Stimulated activated CD8-positive, alpha-beta memory T cell treated with anti-CD3 and anti-CD28 coated beads, Interleukin-12 subunit alpha, Interleukin-12 subunit beta, amount 100 ng/mL, for 24 hours (primary cell): Measurements from ENCODE around the gene TAF11L12.
"Not testable (repeated sequence)": the region's sequence is repeated elsewhere in the genome, so short reads cannot be mapped to it uniquely, and the experiment has no call there.

Experiments used
- DNase-seq: peaks from one replicate; pipeline ENCODE4 v3.0.0-alpha.2; 2020; ENCODE audit errors: extremely low read depth

TAF11L12 gene

DNA sequence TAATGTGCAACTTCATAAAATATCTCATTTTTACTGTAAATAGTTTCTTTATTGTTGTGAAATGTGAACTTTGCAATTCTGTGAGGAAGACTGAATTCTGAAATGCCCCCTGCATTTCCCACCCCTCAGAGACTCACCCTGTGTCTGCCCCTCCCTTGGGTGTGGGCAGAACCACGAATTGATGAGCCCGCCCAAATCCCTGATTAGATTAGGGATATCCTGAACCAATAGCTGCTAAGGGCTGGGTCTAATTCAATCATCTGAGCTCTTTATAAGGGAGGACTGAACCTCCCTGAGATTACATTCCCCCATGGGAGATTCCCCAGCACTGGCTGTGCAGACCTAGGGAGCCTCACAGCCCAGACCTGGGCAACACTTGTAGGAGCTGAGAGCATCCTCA lies at the start of gene TAF11L12:
TSS of gene TAF11L12 (plus strand) at position 301 of the 400 bp plus-strand sequence.
- DNase-seq: not testable (repeated sequence)

DNA sequence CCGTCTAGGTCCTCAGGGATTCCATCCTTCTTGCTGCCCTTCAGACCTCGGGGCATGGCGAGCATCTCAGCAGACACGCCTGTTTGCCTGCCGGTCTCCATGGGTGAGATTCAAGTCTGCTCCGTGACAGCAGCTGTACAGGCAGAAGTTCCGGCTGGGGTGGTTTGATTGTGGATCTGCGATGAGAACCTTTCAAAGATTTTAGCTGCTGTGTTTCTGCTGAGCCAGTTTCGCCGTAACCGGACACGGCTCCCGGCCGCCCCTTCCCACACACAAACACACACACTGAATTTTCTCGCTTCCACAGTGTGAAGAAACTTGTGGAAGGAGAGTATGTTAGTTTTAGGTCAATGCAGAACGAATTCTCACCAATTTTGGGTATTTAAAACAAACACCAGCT lies 24.5 kb upstream of the TAF11L12 start, which contains the start of gene TAF11L7:
TSS of gene TAF11L7 (minus strand) at position 101 of the 400 bp plus-strand sequence.
- not testable (repeated sequence) for DNase-seq

DNA sequence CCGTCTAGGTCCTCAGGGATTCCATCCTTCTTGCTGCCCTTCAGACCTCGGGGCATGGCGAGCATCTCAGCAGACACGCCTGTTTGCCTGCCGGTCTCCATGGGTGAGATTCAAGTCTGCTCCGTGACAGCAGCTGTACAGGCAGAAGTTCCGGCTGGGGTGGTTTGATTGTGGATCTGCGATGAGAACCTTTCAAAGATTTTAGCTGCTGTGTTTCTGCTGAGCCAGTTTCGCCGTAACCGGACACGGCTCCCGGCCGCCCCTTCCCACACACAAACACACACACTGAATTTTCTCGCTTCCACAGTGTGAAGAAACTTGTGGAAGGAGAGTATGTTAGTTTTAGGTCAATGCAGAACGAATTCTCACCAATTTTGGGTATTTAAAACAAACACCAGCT lies 19.3 kb upstream of the TAF11L12 start, which contains the start of gene TAF11L8:
TSS of gene TAF11L8 (minus strand) at position 101 of the 400 bp plus-strand sequence.
- DNase-seq: not testable (repeated sequence)

DNA sequence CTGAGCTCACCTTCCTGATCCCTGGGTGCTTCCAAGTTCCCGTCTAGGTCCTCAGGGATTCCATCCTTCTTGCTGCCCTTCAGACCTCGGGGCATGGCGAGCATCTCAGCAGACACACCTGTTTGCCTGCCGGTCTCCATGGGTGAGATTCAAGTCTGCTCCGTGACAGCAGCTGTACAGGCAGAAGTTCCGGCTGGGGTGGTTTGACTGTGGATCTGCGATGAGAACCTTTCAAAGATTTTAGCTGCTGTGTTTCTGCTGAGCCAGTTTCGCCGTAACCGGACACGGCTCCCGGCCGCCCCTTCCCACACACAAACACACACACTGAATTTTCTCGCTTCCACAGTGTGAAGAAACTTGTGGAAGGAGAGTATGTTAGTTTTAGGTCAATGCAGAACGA lies 15.9 kb upstream of the TAF11L12 start, which contains the start of gene TAF11L9:
TSS of gene TAF11L9 (minus strand) at position 140 of the 400 bp plus-strand sequence.
- not testable (repeated sequence) for DNase-seq

DNA sequence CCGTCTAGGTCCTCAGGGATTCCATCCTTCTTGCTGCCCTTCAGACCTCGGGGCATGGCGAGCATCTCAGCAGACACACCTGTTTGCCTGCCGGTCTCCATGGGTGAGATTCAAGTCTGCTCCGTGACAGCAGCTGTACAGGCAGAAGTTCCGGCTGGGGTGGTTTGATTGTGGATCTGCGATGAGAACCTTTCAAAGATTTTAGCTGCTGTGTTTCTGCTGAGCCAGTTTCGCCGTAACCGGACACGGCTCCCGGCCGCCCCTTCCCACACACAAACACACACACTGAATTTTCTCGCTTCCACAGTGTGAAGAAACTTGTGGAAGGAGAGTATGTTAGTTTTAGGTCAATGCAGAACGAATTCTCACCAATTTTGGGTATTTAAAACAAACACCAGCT lies 12.5 kb upstream of the TAF11L12 start, which contains the start of gene TAF11L10:
TSS of gene TAF11L10 (minus strand) at position 101 of the 400 bp plus-strand sequence.
- DNase-seq: not testable (repeated sequence)

DNA sequence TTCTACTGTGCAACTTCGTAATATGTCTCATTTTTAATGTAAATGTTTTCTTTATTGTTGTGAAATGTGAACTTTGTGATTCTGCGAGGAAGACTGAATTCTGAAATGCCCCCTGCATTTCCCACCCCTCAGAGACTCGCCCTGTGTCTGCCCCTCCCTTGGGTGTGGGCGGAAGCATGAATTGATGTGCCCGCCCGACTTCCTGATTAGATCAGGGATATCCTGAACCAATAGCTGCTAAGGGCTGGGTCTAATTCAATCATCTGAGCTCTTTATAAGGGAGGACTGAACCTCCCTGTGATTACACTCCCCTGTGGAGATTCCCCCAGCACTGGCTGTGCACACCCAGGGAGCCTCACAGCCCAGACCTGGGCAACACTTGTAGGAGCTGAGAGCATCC lies 6.3 kb upstream of the TAF11L12 start, which contains the start of gene TAF11L11:
TSS of gene TAF11L11 (plus strand) at position 304 of the 400 bp plus-strand sequence.
- not testable (repeated sequence) for DNase-seq

DNA sequence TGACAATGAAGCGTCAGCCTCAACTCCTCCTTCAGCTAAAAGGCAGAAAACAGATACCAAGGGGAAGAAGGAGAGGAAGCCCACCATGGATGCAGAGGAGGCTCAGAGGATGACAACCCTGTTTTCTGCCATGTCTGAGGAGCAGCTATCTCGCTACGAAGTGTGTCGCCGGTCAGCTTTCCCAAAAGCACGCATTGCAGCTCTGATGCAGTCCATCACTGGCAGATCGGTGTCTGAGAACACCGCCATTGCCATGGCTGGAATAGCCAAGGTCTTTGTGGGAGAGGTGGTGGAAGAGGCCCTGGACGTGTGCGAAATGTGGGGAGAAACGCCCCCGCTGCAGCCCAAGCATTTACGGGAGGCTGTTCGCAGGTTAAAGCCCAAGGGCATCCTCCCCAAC lies 5.2 kb upstream of the TAF11L12 start:
- no peak for DNase-seq

DNA sequence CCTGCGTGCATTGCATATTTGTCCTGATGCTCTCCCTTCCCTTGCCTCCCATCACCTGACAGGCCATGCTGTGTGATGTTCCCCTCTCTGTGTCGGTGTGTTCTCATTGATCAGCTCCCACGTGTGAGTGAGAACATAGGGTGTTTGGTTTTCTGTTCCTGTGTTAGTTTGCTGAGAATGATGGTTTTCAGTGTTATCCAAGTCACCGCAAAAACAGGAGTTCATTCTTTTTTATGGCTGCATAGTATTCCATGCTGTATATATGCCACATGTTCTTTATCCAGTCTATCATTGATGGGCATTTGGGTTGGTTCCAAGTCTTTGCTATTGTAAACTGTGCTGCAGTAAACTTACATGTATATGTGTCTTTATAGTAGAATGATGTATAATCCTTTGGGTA lies 2.7 kb upstream of the TAF11L12 start:
- not testable (repeated sequence) for DNase-seq

DNA sequence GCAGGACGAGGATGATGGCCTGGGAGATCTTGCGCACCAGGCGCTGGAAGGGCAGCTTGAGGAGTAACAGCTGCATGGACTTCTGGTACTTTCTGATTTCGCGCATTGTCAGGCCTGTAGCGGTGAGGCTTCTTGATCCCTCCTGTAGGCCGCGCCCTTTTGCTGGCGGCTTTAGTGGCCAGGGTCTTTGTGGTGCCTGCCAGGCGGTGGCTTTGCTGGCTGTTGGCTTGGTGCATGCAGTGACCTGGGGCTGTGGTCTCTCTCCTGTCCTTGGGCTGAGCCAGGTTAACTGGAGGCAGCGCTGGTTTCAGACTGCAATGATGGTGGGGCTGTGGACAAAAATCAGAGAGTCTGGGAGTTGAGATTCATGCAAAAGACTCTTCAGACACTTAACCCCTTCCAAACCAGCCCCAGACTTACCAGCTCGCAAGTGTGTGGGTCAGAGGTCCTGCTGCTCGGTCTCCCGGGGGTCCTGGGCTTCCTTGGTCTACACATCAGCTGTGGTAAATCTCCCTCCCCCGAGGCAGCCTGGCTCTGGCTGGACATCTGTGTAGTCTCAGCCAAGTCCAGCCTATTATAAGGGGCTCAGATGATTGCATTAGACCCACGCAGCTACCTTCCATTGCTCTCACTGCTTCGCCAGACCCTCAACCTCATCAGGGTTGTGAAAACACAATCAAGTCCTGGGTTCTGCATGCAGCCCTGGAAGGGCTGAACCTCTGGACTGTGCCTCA lies 4.8 kb downstream of the TAF11L12 start:
- DNase-seq: no peak

DNA sequence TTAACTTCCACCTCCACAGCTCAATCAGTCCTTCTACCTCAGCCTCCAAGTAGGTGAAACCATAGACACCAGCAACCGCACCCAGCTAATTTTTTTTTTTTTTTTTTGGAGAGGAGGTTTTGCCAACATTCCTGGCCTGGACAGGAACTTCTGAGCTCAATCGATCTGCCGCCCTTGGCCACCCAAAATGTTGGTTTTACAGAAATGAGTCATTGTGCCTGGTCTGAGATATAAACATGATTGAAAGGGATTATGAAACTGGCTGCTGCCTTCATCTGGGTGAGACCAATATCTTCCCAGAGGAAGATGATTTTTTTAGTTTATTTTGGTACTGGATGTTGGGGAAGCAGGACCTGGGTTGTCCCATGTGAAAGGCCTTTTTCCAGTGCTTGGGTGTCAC lies 9.2 kb downstream of the TAF11L12 start:
- DNase-seq: no peak

DNA sequence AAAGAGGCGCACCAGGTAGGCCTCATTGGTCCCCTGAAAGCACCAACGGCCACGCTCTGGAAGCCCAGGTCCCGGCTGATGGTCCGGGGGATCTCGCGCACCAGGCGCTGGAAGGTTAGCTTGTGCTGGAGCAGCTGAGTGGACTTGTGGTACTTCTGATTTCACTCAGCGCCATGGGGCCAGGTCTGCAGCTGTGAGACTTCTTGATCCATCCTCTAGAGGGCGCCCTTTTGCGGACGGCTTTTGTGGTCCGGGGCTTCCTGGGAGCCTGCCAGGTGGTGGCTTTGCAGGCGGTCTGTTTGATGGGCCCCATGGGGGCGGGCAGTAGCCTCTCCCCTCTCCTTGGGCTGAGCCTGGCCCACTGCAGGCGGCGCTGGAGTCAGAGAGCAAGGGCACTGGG lies 10.4 kb downstream of the TAF11L12 start:
- DNase-seq: no peak

DNA sequence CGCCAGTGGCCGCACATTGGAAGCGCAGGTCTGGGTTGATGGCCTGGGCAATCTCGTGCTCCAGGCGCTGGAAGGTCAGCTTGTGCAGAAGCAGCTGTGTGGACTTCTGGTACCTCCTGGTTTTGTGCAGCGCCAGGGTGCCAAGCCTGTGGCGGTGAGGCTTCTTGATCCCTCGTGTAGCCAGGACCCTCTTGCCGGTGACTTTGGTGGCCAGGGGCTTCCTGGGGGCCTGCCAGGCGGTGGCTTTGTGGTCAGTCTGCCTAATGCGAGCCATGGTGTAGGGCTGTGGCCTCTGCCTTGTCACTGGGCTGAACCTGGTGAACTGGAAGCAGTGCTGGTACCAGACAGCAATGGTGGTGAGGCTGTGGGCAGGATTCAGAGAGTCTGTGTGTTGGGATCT lies 15.5 kb downstream of the TAF11L12 start:
- no peak for DNase-seq

DNA sequence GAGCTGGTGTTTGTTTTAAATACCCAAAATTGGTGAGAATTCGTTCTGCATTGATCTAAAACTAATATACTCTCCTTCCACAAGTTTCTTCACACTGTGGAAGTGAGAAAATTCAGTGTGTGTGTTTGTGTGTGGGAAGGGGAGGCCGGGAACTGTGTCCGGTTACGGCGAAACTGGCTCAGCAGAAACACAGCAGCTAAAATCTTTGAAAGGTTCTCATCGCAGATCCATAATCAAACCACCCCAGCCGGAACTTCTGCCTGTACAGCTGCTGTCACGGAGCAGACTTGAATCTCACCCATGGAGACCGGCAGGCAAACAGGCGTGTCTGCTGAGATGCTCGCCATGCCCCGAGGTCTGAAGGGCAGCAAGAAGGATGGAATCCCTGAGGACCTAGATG lies 21.6 kb downstream of the TAF11L12 start, which contains the start of gene TAF11L13:
TSS of gene TAF11L13 (plus strand) at position 301 of the 400 bp plus-strand sequence.
- DNase-seq: not testable (repeated sequence)

DNA sequence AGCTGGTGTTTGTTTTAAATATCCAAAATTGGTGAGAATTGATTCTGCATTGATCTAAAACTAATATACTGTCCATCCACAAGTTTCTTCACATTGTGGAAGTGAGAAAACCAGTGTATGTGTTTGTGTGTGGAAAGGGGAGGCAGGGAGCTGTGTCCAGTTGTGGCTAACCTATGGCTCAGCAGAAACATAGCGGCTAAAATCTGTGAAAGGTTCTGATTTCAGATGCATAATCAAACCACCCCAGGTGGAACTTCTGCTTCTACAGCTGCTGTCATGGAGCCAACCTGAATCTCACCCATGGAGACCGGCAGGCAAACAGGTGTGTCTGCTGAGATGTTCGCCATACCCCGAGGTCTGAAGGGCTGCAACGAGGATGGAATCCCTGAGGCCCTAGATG lies 24.0 kb downstream of the TAF11L12 start, which contains the start of gene TAF11L14:
TSS of gene TAF11L14 (plus strand) at position 301 of the 400 bp plus-strand sequence.
- no peak for DNase-seq

DNA sequence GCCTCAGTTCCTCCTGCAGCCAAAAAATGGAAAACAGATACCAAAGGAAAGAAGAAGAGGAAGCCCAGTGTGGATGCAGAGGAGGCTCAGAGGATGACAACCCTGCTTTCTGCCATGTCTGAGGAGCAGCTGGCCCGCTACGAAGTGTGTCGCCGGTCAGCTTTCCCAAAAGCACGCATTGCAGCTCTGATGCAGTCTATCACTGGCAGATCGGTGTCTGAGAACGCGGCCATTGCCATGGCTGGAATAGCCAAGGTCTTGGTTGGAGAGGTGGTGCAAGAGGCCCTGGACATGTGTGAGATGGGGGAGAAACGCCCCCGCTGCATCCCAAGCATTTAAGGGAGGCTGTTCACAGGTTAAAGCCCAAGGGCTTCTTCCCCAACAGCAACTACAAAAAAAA lies 39.0 kb downstream of the TAF11L12 start:
- not testable (repeated sequence) for DNase-seq

DNA sequence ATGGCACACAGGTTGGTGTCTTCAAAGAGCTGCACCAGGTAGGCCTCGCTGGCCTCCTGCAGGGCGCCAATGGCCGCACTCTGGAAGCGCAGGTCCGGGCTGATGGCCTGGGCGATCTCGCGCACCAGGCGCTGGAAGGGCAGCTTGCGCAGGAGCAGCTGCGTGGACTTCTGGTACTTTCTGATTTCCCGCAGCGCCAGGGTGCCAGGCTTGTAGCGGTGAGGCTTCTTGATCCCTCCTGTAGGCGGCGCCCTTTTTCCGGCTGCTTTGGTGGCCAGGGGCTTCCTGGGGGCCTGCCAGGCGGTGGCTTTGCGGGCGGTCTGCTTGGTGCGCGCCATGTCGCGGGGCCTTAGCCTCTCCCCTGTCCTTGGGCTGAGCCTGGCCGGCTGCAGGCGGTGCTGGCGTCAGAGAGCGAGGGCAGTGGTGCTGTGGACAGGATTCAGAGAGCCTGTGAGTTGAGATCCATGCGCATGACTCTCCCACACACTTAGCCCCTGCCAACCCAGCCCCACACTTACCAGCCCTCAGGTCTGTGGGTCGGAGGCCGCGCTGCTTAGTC lies 45.1 kb downstream of the TAF11L12 start:
- DNase-seq: not testable (repeated sequence)

DNA sequence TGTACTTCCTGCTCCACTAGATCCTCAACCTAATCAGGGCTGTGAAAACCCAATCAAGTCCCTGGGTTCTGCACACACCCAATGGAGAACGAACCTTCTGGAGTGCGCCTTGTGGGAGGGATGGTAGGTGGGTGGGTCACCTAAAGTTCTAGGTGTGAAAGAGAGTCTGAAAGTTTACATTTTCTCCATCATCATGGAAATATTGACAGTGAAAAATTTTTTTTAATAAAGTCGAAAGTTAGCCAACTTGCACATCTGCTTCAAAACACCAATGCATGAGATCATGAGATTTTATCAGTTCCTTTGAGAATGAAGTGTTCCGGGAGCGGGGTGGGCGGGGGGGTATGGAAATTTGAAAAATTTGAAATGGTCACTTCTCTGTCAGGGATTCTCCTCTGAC lies 45.7 kb downstream of the TAF11L12 start:
- no peak for DNase-seq
